ENCODE data around the gene DIDO1. TPM values are rescaled to one million over a fixed set of nuclear protein-coding genes. Genes with fewer than 3 reads are reported as not detected.

DIDO1 gene
- total and polyA plus RNA-seq, 9 of the 15 experiments (the other 6 are each of a cell fraction or from before 2014, with no cell fraction given) = 4.4 to 46.8 (median 31.2) TPM

DNA sequence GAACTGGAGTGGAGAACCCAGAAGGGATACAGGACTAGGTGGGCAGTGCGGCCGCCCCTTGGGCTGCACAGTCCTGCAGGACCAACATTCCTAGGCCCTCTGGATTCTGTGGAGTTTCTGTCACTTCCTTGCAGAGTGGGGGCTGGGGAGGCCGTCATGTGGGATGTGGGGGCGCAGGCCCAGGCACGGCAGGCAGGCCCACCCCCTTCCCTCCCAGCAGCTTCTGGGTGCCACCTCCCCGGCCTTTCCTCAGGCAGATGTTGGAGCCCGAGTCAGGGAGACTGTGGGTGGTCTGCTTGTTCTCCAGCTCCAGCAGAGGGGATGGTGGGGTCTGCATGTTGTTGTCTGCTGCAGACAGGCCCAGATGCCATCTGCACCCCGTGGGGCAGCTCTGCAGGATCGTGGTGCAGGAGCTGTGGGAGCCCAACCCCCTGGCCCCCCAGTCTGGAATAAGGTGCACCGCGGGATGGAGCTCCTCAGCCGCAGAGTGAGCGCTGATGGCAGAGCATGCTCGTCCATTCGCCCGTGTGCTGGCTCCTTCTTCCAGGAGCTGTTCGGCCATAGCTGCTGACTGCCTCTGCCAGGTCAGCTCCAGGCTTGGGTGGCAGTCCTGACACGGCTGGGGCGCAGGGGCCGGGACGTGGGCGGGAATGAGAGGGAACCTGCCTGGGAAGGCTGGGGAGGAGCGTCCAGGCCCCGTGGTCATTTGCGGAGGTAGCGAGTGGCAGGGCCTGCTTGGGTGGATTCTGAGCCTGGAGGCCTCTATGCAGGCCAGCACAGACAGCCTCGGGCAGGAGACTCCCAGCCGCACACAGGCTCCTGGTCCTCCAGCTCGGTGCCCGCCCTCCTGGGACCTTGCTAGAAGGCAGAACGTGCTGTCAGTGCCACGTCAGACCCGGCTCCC is 44.3 kb upstream of the DIDO1 start (continued):
- TF ChIP-seq E2F5 (CRISPR knock-in tag; IDR thresholded peaks at IDR 0.05) = no peak

DNA sequence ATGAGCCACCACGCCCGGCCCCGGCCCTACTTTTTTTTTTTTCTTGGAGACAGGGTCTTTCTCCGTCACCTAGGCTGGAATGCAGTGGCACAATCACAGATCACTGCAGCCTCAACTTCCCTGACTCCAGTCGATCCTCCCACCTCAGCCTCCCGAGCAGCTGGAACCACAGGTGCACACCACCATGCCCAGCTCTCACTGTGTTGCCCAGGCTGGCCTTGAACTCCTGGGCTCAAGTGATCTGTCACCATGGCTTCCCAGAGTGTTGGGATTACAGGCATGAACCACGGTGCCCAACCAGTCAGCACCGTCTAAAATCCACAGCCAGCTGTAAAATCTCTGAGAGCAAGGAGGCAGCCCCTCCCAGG is 43.6 kb upstream of the DIDO1 start:
- Histone ChIP-seq H3K4me2 (ENCODE audit: insufficient read depth, low read length) (no peak overlapping the region), H3K9me1 (ENCODE audit: control insufficient read depth, insufficient read depth, low read length) (no peaks in the 10 kb centered on the region), H4K20me1 (replicated peaks; ENCODE audit: control insufficient read depth, insufficient read depth, low read length) (peaks cover 3% of the 10 kb centered on the region; the same call in 1 of the 2 replicates), H3K79me2 (ENCODE audit: control insufficient read depth, insufficient read depth, low read length) (no peaks in the 10 kb centered on the region), H3K9me3 (replicated peaks; ENCODE audit: control insufficient read depth, insufficient read depth, low read depth, low read length) (no peaks in the 10 kb centered on the region), H3K4me3 (no peak overlapping the region), H3K36me3 (ENCODE audit: control insufficient read depth, insufficient read depth, low read length) (no peaks in the 10 kb centered on the region), H3K4me1 (replicated peaks in 1 of 2; ENCODE audit: control insufficient read depth in 2 of 2, insufficient read depth in 2 of 2, low read length in 2 of 2) (peaks cover 0 to 47% of the 10 kb centered on the region in 2 experiments; a peak in 3 of 5 replicates), H3K9ac (ENCODE audit: insufficient read depth in 1 of 2, low read depth in 2 of 2, low read length in 2 of 2) (no peak overlapping the region), H3K27ac (ENCODE audit: extremely low read depth, low read depth, low read length) (no peak overlapping the region), H3K27me3 (ENCODE audit: control insufficient read depth in 2 of 2, insufficient read depth in 2 of 2, low read length in 2 of 2) (peaks cover 34 to 94% of the 10 kb centered on the region in 2 experiments), H2AFZ (ENCODE audit: low read depth, low read length) (no peak overlapping the region)
- in situ Hi-C loops (cut with MboI) (no loop called here), intact Hi-C loops (cut with micrococcal nuclease) (no loop called here)
- CTCF ChIA-PET (ENCODE audit: low intra/inter-chr PET ratio) = no interaction called here
- BruUV-seq (replicated peaks) = no TSS peak
- FAIRE-seq (no peak), DNase-seq (ENCODE audit: extremely low read depth in 1 of 4, low spot score in 3 of 4) (no peak), ATAC-seq (no peak)
- TF ChIP-seq, protein P1, sequence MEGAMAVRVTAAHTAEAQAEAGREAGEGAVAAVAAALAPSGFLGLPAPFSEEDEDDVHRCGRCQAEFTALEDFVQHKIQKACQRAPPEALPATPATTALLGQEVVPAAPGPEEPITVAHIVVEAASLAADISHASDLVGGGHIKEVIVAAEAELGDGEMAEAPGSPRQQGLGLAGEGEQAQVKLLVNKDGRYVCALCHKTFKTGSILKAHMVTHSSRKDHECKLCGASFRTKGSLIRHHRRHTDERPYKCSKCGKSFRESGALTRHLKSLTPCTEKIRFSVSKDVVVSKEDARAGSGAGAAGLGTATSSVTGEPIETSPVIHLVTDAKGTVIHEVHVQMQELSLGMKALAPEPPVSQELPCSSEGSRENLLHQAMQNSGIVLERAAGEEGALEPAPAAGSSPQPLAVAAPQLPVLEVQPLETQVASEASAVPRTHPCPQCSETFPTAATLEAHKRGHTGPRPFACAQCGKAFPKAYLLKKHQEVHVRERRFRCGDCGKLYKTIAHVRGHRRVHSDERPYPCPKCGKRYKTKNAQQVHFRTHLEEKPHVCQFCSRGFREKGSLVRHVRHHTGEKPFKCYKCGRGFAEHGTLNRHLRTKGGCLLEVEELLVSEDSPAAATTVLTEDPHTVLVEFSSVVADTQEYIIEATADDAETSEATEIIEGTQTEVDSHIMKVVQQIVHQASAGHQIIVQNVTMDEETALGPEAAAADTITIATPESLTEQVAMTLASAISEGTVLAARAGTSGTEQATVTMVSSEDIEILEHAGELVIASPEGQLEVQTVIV (CRISPR knock-in tag; IDR thresholded peaks at IDR 0.05; ENCODE audit: borderline replicate concordance) = no peak
- TF ChIP-seq ZNF41 (CRISPR knock-in tag; conservative IDR thresholded peaks at IDR 0.05) (no peak), ZNF584 (CRISPR knock-in tag; IDR thresholded peaks at IDR 0.05; ENCODE audit: low read depth) (no peak), SRSF3 (IDR thresholded peaks at IDR 0.05; ENCODE audit: insufficient read depth, low read length) (no peak)
- POLR2A ChIA-PET = interaction anchor here (0.7 to 1.0 kb wide), 2 partner anchors 34 to 44 kb away, joined by 3 to 5 read pairs; no protein-coding TSS in a partner anchor
- WGBS (ENCODE audit: insufficient coverage, low coverage, missing lambda C conversion rate) = 4% methylated on average over 6 of the region's 8 CpGs

Measured in K562 (cell line).